Endothelial cell of umbilical vein (primary cell): Measurements from ENCODE around the gene PTRHD1. TPM values are rescaled to one million over a fixed set of nuclear protein-coding genes. Genes with fewer than 3 reads are reported as not detected.

ENCODE experiments used
- polyA plus RNA-seq, 4 experiments: library from polyadenylated mRNA; depleted of rRNA in 3 of 4; stranded (reverse) in 3 of 4; unstranded in 1 of 4; fragments of >200 nt; gene quantifications; 2 replicates each; pipeline versions ENCODE4 v1.2.1 to v1.2.3, GENCODE V29; 2011 to 2012; ENCODE audit warnings: missing spikeins in 1 of 4
- total RNA-seq: library from RNA; stranded (reverse); gene quantifications from 2 replicates; pipeline ENCODE4 v1.2.3, GENCODE V29; 2021

Gene PTRHD1
- total and polyA plus RNA-seq, 2 donors (not counting 3 experiments of a cell fraction or from before 2014, with no cell fraction given), result 41.1 to 68.8 TPM

Other genes starting within 250 kb of the PTRHD1 start
- 42.2 and 45.3 TPM in 2 replicates for gene CENPO, start within 50 bp of the PTRHD1 start, total RNA-seq
- 25.4 and 26.8 TPM in 2 replicates for gene CENPO, start within 50 bp of the PTRHD1 start, polyA plus RNA-seq
- gene ADCY3, start 126.8 kb upstream of the PTRHD1 start, total RNA-seq, result 54.0 and 54.4 TPM in 2 replicates
- 61.3 and 71.7 TPM in 2 replicates for gene ADCY3, start 126.8 kb upstream of the PTRHD1 start, polyA plus RNA-seq
- 3.2 and 3.9 TPM in 2 replicates for gene DNAJC27, start 178.6 kb upstream of the PTRHD1 start, total RNA-seq
- gene DNAJC27, start 178.6 kb upstream of the PTRHD1 start, polyA plus RNA-seq, result 1.1 and 1.3 TPM in 2 replicates
- 0.58 and 0.77 TPM in 2 replicates for gene EFR3B, start 248.7 kb upstream of the PTRHD1 start, total RNA-seq
- gene EFR3B, start 248.7 kb upstream of the PTRHD1 start, polyA plus RNA-seq, result 0.15 and 0.21 TPM in 2 replicates